Endothelial cell of umbilical vein (primary cell): Measurements from ENCODE around the gene ESRRA. TPM values are rescaled to one million over a fixed set of nuclear protein-coding genes. Genes with fewer than 3 reads are reported as not detected.

Source experiments
- Bru-seq: library from RNA; stranded (reverse); fragments of 400-500 nt; gene quantifications from one replicate; lab custom pipeline; 2021; lab: Mats Ljungman, UMichigan
- BruChase-seq, 2 experiments: library from RNA; stranded (reverse); fragments of 400-500 nt; gene quantifications; one replicate each; lab custom pipeline; 2021; lab: Mats Ljungman, UMichigan
- BruUV-seq: library from RNA; stranded (reverse); fragments of 400-500 nt; replicated peaks from 2 replicates; lab custom pipeline; 2021; lab: Mats Ljungman, UMichigan
- CTCF ChIA-PET: fragments of 300-600, 350-600 bp; sonication (Branson Sonifier 250); formaldehyde crosslinking; loops from one replicate; lab custom pipeline; 2021; ENCODE audit warnings: antibody characterized with exemption, inconsistent platforms; lab: Charles Lee
- POLR2A ChIA-PET: fragments of 300-600, 350-600 bp; sonication (Branson Sonifier 250); formaldehyde crosslinking; loops from one replicate; lab custom pipeline; 2021; ENCODE audit warnings: antibody characterized with exemption, inconsistent platforms; lab: Charles Lee
- DNase-seq: peaks from one replicate; pipeline ENCODE4 v3.0.0-alpha.2; 2011; ENCODE audit warnings: low read depth, low spot score
- FAIRE-seq: peaks from 2 replicates; lab custom pipeline; 2011; peaks lifted over from hg19 to GRCh38; lab: Jason Lieb, UNC
- H2AFZ ChIP-seq: 2 replicates; pipeline ENCODE4 v1.6.0; 2012; ENCODE audit warnings: low read depth, low read length, control low read depth, inconsistent platforms
- H3K27ac ChIP-seq: 2 replicates; pipeline ENCODE4 v1.5.1; 2011; ENCODE audit warnings: low read depth, mild to moderate bottlenecking, control low read depth, low read length, moderate library complexity; ENCODE audit not compliant: insufficient read depth
- H3K27me3 ChIP-seq, 2 experiments: 2 replicates each; pipeline versions ENCODE4 v1.6.0 to v1.6.1; 2011; ENCODE audit warnings: low read length in 2 of 2, mixed read lengths in 1 of 2; ENCODE audit not compliant: control insufficient read depth in 2 of 2, insufficient read depth in 2 of 2
- H3K36me3 ChIP-seq, 2 experiments: 2 replicates in 1 of 2; 3 replicates in 1 of 2; pipeline ENCODE4 v1.5.1; 2011; ENCODE audit warnings: low read length in 2 of 2, mild to moderate bottlenecking in 1 of 2, moderate library complexity in 1 of 2; ENCODE audit not compliant: control insufficient read depth in 2 of 2, insufficient read depth in 2 of 2; ENCODE audit errors: extremely low read depth in 1 of 2
- H3K4me1 ChIP-seq: 3 replicates; pipeline ENCODE4 v1.5.1; 2011; ENCODE audit warnings: mild to moderate bottlenecking, low read length; ENCODE audit not compliant: control insufficient read depth, insufficient read depth; ENCODE audit errors: extremely low read depth
- H3K4me2 ChIP-seq: 2 replicates; pipeline ENCODE4 v1.6.1; 2011; ENCODE audit warnings: low read length, control low read depth, mixed read lengths; ENCODE audit not compliant: insufficient read depth
- H3K4me3 ChIP-seq, 3 experiments: fragments of 200-600 bp in 1 of 3; sonication (generic), shearing (Covaris generic) in 1 of 3; replicated peaks in 1 of 3; 2 replicates each; pipeline ENCODE4 v1.5.1; 2011 to 2016; ENCODE audit warnings: control low read depth in 3 of 3, low read length in 3 of 3, mild to moderate bottlenecking in 2 of 3, inconsistent platforms in 1 of 3, low read depth in 1 of 3, moderate library complexity in 1 of 3; ENCODE audit not compliant: insufficient read depth in 1 of 3
- H3K79me2 ChIP-seq: 2 replicates; pipeline ENCODE4 v1.6.0; 2012; ENCODE audit warnings: low read length, inconsistent platforms; ENCODE audit not compliant: control insufficient read depth, insufficient read depth
- H3K9ac ChIP-seq: replicated peaks from 2 replicates; pipeline ENCODE3; 2011; ENCODE audit warnings: low read length, control low read depth; ENCODE audit not compliant: insufficient read depth; ENCODE audit errors: extremely low read depth
- H3K9me1 ChIP-seq: replicated peaks from 3 replicates; pipeline ENCODE4 v1.6.0; 2011; ENCODE audit warnings: mild to moderate bottlenecking, low read length; ENCODE audit not compliant: control insufficient read depth, insufficient read depth; ENCODE audit errors: extremely low read depth
- H3K9me3 ChIP-seq: replicated peaks from 2 replicates; pipeline ENCODE4 v1.5.1; 2012; ENCODE audit warnings: low read length, inconsistent platforms; ENCODE audit not compliant: control insufficient read depth, insufficient read depth
- H4K20me1 ChIP-seq: replicated peaks from 2 replicates; pipeline ENCODE3; 2011; ENCODE audit warnings: mild to moderate bottlenecking, low read length; ENCODE audit not compliant: control insufficient read depth, insufficient read depth; ENCODE audit errors: extremely low read depth
- CTCF ChIP-seq, 2 donors: IDR thresholded peaks; 1 replicate in 1 of 2; 2 replicates in 1 of 2; pipeline ENCODE4 v1.5.1; 2011; ENCODE audit warnings: low read length in 2 of 2, mild to moderate bottlenecking in 2 of 2, moderate library complexity in 2 of 2, control low read depth in 1 of 2, inconsistent platforms in 1 of 2, low read depth in 1 of 2; ENCODE audit not compliant: insufficient read depth in 1 of 2; ENCODE audit errors: extremely low read depth in 1 of 2
- EZH2 ChIP-seq: IDR thresholded peaks from 2 replicates; pipeline ENCODE4 v1.6.1; 2012; ENCODE audit warnings: borderline replicate concordance, low read depth, mild to moderate bottlenecking, moderate library complexity, low read length, inconsistent platforms; ENCODE audit not compliant: severe bottlenecking
- GATA2 ChIP-seq: IDR thresholded peaks from 2 replicates; pipeline ENCODE4 v1.7.0; 2011; ENCODE audit warnings: low read depth, mild to moderate bottlenecking, moderate library complexity, mixed read lengths, low read length; ENCODE audit not compliant: insufficient read length, insufficient read depth
- JUN ChIP-seq: IDR thresholded peaks from 2 replicates; pipeline ENCODE4 v1.6.1; 2011; ENCODE audit warnings: borderline replicate concordance, low read depth; ENCODE audit not compliant: insufficient read length, insufficient read depth
- MAX ChIP-seq: IDR thresholded peaks from 2 replicates; pipeline ENCODE4 v1.6.1; 2011; ENCODE audit not compliant: insufficient read depth, insufficient read length
- MYC ChIP-seq: IDR thresholded peaks from one replicate; pipeline ENCODE4 v1.6.1; 2011; ENCODE audit warnings: mild to moderate bottlenecking, low read depth, low read length
- POLR2A ChIP-seq: IDR thresholded peaks from 2 replicates; pipeline ENCODE4 v1.6.1; 2012; ENCODE audit warnings: low read depth, mild to moderate bottlenecking, control low read depth, low read length
- POLR2AphosphoS5 ChIP-seq: IDR thresholded peaks from 2 replicates; pipeline ENCODE4 v1.6.1; 2012; ENCODE audit warnings: low read depth, mild to moderate bottlenecking, control low read depth, low read length, moderate library complexity; ENCODE audit not compliant: insufficient read depth
- dilution Hi-C: fragments of 300-500 bp; cut with MboI; formaldehyde crosslinking; loops from one replicate; pipeline ENCODE4 v1.15.0; 2019; ENCODE audit warnings: low sequenced_read_pairs; ENCODE audit not compliant: extremely low pct_ligation_motif_present
- intact Hi-C: fragments of 100-400 bp; cut with micrococcal nuclease; formaldehyde crosslinking; loops from one replicate; pipeline ENCODE4 v1.10.0; 2022
- long read RNA-seq: library from polyadenylated mRNA; stranded (forward); transcript quantifications from one replicate; pipeline ENCODE4 v2.0.0, GENCODE V29; 2021
- polyA minus RNA-seq, 3 experiments: library from RNA; depleted of rRNA, polyadenylated mRNA; stranded (reverse); fragments of >200 nt; gene quantifications; 1 replicate in 1 of 3; 2 replicates in 2 of 3; pipeline ENCODE4 v1.2.3, GENCODE V29; 2011
- polyA plus RNA-seq, 4 experiments: library from polyadenylated mRNA; depleted of rRNA in 3 of 4; stranded (reverse) in 3 of 4; unstranded in 1 of 4; fragments of >200 nt; gene quantifications; 2 replicates each; pipeline versions ENCODE4 v1.2.1 to v1.2.3, GENCODE V29; 2011 to 2012; ENCODE audit warnings: missing spikeins in 1 of 4
- total RNA-seq: library from RNA; stranded (reverse); gene quantifications from 2 replicates; pipeline ENCODE4 v1.2.3, GENCODE V29; 2021

ESRRA gene
- total RNA-seq (37.4 and 38.0 TPM in 2 replicates), polyA plus RNA-seq (17.2 and 18.8 TPM in 2 replicates), polyA minus RNA-seq (10.6 and 13.0 TPM in 2 replicates), Bru-seq, nascent RNA (percentile 57 among the genes with signal in this experiment), BruChase-seq, experiment 1, labeled RNA remaining after a 6-hour chase (percentile 86 among the genes with signal in this experiment), BruChase-seq, experiment 2, labeled RNA remaining after a 2-hour chase (percentile 83 among the genes with signal in this experiment)
- polyA plus RNA-seq (2011; cell fraction: cytosol; rRNA removed): 13.8 and 18.9 TPM in 2 replicates
- polyA plus RNA-seq (2011; cell fraction: nucleus; rRNA removed): 19.8 and 22.3 TPM in 2 replicates
- polyA plus RNA-seq (2012): 15.0 and 26.5 TPM in 2 replicates
- polyA minus RNA-seq (2011; cell fraction: cytosol; rRNA and poly(A)+ RNA removed): 45.9 TPM
- 4.0 and 10.0 TPM in 2 replicates for polyA minus RNA-seq (2011; cell fraction: nucleus; rRNA and poly(A)+ RNA removed)
- long read RNA-seq, transcript ESRRA-201 (7 exons, 2,215 nt): major isoform, 34 of 1,314 reads
- long read RNA-seq, partial matches to known transcripts: 4 of 1,314 reads
- long read RNA-seq, other reads (novel, unspliced or antisense): 1,272 of 1,314 reads

GRCh38 chr11:64305075-64305690 lies at the start of gene ESRRA:
Gene ESRRA, plus strand, starts transcription at chr11:64305524. Its CDS starts 1,656 bp downstream, at chr11:64307180.
- no TSS peak for BruUV-seq
- FAIRE-seq (peak; percentile 97), DNase-seq (peak; percentile 99)
- no peaks in the 10 kb centered on the region for H3K36me3 ChIP-seq
- peak within 1 kb of the TSS; percentile 55 for H3K9ac ChIP-seq
- intact Hi-C loops (loop anchor here (1.0 to 2.0 kb wide), 6 partner anchors 12 to 120 kb away; partner anchors contain the start of genes BAD, FKBP2, GPR137 and TRMT112), dilution Hi-C loops (no loop called here)
- CTCF ChIA-PET: interaction anchor here (0.7 to 6.7 kb wide), 23 partner anchors 10 to 304 kb away, joined by 3 to 413 read pairs (median 8); partner anchors contain the start of genes BAD, FERMT3, KCNK4 and NUDT22
- no peaks in the 10 kb centered on the region for H3K9me3 ChIP-seq
- peak; percentile 10 for TF ChIP-seq POLR2AphosphoS5
- TF ChIP-seq GATA2: no peak
- peak; percentile 38 for TF ChIP-seq MYC
- H3K4me1 ChIP-seq: peaks cover 14% of the 10 kb centered on the region
- peak within 1 kb of the TSS; percentile 49 for H3K27ac ChIP-seq
- H3K4me3 ChIP-seq: peak within 1 kb of the TSS; percentile 59 to 68 (median 66)
- H3K79me2 ChIP-seq: peaks cover 10% of the 10 kb centered on the region
- no peaks in the 10 kb centered on the region for H4K20me1 ChIP-seq
- H3K4me2 ChIP-seq: peak within 1 kb of the TSS; percentile 60
- H3K27me3 ChIP-seq: peaks cover 0 to 4% of the 10 kb centered on the region in 2 experiments
- H2AFZ ChIP-seq: peak within 1 kb of the TSS; percentile 57
- POLR2A ChIA-PET: interaction anchor here (1.0 to 1.1 kb wide), 2 partner anchors 13 to 79 kb away, joined by 4 to 5 read pairs; partner anchors contain the start of genes NUDT22, PRDX5, TRMT112 and TRPT1
- no peaks in the 10 kb centered on the region for H3K9me1 ChIP-seq

- Histone ChIP-seq H3K9ac (no peak overlapping the region), H3K4me3 (no peak overlapping the region), H3K9me3 (no peaks in the 10 kb centered on the region), H3K27ac (no peak overlapping the region), H4K20me1 (no peaks in the 10 kb centered on the region), H3K27me3 (no peaks in the 10 kb centered on the region), H3K79me2 (peaks cover 32% of the 10 kb centered on the region), H2AFZ (no peak overlapping the region), H3K9me1 (no peaks in the 10 kb centered on the region), H3K4me2 (no peak overlapping the region), H3K4me1 (peaks cover 14% of the 10 kb centered on the region), H3K36me3 (peaks cover 15 to 38% of the 10 kb centered on the region in 2 experiments)
- DNase-seq (no peak), FAIRE-seq (no peak)
- intact Hi-C loops (no loop called here), dilution Hi-C loops (no loop called here)
- no TSS peak for BruUV-seq
- TF ChIP-seq JUN: no peak
- no peak for TF ChIP-seq GATA2
- TF ChIP-seq EZH2: no peak
- TF ChIP-seq CTCF (IDR thresholded peaks at IDR 0.05; ENCODE audit: extremely low read depth in 1 of 2, insufficient read depth in 1 of 2, low read depth in 1 of 2, low read length in 2 of 2): no peak
- TF ChIP-seq MAX: no peak
- TF ChIP-seq POLR2AphosphoS5: no peak
- TF ChIP-seq POLR2A: no peak
- CTCF ChIA-PET: interaction anchor here (0.9 to 1.5 kb wide), 3 partner anchors 13 to 52 kb away, joined by 4 to 5 read pairs (median 4); no protein-coding TSS in a partner anchor
- POLR2A ChIA-PET: no interaction called here
These were observed 49.0 kb upstream of the ESRRA start for GRCh38 chr11:64256300-64256699.
